GM19438 (cell line): ENCODE data around the gene CAST.
"Not testable (repeated sequence)": the region's sequence is repeated elsewhere in the genome, so short reads cannot be mapped to it uniquely, and the experiment has no call there.

Source experiments
- ATAC-seq: cut with Tn5 transposase; IDR thresholded peaks from one replicate; pipeline ENCODE4 v1.9.1; 2021; ENCODE audit warnings: low read depth; ENCODE audit not compliant: unreplicated experiment

CAST gene

DNA sequence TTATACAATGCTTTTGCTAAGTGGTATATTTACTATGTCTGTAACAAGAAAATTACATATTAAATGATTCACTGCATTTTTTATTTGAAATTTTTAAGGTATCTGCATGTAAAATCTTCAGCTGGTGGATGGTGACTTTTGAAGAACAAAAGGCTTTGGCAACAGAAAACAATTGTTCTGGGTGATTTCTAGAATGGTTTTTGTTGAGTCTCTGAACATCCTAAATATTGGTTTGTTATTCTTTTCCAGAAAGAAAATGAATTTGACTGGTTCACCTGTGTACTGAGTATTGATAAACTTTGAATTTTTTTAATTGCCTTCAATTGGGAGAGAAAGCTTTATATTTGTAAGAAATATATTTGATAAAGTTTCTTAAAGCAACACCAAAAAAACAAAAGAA, 110.4 kb downstream of the CAST start:
- ATAC-seq, result no peak

DNA sequence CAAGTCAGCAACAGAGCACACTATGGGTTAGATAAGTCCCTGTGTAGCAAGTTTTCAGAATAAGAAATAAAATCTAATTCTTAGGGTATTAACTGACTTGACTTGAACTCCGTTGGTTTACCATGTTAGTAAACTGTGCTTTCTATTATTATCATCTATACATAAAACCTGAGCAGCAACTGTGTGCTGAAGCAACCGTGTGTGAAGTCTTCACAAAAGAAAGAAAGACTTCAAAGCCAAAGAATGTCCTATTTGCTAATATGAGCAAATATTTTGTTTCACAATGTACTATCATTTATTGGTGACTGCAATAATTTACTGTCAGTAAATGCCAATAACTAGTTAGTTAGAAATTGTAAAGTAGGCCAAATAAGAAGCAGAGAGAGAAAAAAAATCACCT, 112.9 kb downstream of the CAST start:
- no peak for ATAC-seq

GRCh38 chr5:96775689-96776088, 113.5 kb downstream of the CAST start:
- no peak for ATAC-seq

DNA sequence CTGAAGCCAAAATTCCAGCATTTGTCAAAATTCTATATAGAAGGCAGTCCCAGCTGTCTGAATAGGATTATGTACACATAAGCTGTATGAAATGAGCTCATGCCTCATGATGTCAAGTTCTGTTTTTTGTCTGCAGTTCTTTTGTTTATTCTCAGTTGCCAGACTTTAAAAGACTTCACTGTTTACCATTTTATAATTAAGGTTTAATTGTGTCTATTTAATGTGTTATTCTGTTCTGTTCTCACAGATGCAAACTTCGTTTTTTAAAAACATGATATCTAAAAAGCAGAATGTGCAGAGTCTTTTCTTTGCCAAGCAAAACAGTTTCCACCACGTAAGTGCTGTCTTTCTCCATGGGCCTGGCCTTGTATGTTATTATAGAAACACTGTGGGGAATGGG, 114.4 kb downstream of the CAST start:
- no peak for ATAC-seq

GRCh38 chr5:96778409-96778808, 116.2 kb downstream of the CAST start:
- ATAC-seq, result no peak

- no peak for ATAC-seq
Observed at GRCh38 chr5:96780626-96781025, 118.5 kb downstream of the CAST start.

DNA sequence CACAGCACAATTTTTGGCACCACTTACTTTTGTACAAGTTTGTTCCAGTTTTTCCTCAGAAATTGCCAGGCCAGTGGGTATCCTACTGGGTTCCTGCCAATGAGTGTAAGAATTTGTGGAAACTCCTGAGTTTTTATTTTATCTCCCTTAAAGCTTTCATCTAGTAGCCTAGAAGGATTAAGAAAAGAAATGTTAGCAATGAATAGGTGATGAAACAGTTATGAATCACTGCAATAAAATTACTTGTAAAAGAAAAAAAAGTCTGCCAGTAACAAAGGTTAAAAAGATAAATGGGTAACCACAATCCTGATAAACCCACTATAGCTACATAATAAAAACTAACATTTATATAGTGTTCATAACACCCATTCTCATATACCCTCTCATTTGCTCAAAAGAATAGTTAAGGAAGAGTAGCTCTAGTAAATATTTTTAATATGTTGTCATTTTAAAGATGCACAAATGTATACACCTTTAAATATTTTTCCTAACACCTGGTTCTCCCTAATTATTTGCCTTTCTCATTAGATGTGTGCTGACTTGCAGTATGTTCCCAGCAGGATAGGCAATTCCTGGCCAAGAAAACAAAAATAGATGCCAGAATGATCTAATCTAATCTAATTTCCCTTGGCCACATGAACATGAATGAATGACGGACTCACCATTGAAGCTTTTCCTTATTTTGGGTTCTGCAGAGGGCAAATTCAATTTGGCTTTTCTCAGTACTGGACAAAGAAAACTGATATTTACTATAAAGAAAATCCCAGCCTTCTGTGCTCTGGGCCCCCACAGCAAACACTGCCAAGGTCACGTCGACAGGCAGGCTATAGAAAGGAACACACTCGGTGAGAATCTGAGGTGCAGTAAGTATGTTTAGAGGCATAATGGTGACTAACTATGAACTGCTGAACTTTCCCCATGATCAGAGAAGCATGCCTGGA, 119.1 kb downstream of the CAST start:
- ATAC-seq, result no peak

DNA sequence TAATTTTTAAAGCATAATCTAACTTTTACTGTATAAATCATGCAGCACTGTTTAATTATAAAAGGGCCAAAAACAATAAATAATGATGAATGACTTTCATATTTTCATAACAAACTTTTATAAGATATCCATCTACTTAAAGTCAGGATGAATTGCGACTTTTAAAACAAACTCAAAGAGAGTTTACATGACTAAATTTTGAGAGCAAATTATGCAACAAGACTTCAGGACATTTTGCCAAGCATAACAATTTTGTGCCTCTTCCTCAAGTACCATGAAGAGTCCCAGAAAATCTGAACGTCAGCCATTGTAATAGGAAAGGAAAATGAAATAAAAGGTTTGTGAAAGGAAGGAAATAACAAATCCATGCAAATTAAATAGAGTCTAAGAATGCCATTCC, 121.2 kb downstream of the CAST start:
- ATAC-seq, result no peak

DNA sequence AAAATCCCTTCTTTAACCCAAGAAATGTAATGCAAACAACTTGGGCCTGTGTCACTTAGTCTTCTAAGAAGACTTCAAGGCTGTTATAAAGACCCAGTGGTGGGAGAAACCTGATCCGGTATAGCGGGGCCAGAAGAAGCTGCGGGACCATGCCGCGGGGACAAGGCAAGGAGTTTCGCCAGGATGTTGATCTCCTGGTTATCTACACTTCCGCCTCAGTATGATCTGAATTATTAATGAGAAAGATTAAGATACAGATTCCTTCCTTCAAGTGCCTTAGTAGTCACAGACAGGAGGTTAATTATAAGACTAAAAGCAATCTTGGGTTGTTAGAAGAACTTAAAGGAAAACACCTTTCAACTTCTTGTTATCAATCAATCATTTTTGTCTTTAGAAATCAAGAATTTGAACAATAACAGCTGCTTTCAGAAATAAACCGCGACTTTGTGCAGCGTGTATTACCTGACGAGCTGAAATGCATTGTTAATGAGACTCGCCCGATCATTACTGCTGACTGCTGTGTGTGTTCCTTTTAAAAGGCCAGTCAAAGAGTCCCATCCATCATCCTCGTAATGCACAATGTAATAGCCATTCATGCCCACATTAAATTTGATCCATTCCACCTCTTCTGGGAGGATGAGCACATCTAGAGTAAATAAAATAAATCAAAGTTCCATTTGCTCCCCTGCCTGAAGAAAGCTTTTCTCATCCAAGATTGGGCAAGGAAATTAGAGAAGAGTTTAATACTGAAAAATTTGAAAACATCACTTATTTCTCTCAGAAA, 123.3 kb downstream of the CAST start:
- ATAC-seq, result no peak

DNA sequence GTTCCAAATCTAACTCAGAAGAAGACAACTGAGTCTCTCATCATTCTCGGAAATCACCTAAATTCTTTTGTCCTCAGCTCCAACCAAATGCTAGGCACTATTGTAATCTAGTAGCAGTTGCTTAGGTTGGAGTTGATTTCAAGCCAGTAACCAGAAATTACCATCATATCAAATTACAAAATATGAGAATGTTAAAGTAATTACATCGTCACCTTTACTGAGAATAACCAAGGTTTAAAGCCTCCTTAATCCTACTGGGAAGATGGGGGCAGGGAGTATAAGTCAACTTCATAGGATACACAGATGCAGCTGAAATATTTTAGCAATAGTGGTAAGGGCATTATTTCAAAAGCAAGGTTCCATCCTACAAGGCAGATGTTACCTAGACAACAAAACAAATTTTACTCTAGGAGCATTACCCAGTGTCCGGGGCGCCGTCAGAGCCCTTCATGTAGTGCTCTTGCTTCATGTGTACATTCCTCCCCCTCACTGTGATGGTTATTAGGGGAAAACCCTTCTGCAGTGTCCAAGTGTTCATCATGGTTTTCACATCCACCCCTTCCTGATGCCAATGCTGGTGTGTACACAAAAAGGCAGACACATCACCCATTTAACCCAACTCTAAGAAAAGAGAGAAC, 126.1 kb downstream of the CAST start:
- ATAC-seq, result no peak

- ATAC-seq, result no peak
Observed at GRCh38 chr5:96789794-96790330, 127.7 kb downstream of the CAST start.

GRCh38 chr5:96790961-96791504, 128.9 kb downstream of the CAST start:
- no peak for ATAC-seq

DNA sequence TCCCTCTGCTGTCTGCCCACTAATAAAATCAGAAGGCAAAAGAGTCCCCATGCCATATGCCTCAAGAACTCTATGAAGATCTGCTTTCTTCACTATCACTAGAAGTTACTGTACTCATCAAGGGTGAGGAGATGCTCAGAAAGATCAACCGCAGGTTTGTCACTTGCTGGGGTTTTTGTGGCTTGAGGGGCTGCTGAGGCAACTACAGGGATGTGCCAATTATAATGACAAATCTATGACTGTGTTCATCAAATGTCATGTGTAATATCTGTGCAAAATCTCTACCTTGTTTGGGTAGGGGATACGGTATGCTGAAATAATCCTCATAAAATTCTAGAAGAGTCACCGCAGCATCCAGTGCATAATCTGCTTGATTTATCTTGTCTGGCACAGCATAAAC, 132.6 kb downstream of the CAST start:
- no peak for ATAC-seq

DNA sequence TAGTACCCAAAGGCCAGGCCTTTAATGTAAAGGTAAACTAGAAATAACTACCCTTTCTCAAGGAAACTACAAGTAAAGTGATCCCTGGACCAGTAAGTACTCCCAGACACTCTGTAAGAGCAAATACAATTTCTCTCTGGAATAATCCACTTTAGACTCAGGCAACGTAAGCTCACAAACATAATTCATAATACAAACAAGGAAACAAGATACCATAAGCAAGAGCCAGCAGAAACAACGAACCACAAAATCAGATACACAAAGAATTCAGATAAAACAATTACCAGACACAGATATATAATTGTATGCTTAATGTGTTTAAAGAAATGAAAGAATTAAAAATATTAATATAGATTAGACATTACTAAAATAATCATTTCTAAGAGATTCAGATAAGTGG, 133.4 kb downstream of the CAST start:
- ATAC-seq, result no peak

GRCh38 chr5:96796434-96796833, 134.3 kb downstream of the CAST start:
- ATAC-seq, result no peak

GRCh38 chr5:96801718-96802117, 139.5 kb downstream of the CAST start:
- ATAC-seq, result not testable (repeated sequence)

DNA sequence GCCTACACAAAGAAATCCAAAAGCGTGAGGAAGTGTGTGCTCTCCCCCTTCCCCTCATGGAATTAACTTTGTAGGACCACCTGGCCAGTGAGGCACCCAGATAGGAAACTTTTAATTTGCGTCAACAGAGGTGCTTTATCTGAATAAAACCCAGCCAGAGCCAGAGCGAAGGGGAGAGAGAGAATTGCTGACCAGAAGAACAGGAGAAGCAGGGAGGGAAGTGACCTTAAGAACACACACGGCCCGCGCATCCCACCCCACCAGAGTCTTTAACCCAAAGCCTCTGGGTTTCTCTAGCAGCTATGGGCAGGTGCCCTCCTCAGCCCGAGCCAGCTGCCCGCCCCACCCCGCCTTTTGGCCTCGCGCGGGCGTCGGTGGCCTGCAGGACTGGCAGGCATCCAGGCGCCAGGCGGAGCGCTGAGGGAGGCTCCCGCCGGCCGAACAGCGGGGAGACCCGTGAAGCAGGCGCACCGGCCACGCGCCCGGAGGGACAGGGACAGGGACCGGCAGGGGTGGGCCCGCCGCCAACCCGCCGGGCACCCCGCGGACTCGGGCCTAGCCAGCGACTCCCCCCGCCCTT, 145.0 kb downstream of the CAST start:
- peak; percentile 31 for ATAC-seq

DNA sequence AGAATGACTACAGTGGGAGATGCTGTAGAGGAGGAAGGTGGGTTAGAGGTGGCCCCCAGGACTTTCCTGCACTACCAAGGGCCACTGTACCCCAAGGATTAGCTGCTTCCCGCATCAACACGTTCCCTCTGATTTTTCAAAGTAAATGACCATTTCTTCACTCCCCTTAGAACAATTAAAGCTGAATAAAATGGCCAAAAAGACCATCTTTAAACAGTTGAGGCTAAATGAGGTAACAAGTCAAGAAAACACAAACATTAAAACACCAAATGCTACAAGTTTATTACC, 146.3 kb downstream of the CAST start:
- ATAC-seq, result no peak

DNA sequence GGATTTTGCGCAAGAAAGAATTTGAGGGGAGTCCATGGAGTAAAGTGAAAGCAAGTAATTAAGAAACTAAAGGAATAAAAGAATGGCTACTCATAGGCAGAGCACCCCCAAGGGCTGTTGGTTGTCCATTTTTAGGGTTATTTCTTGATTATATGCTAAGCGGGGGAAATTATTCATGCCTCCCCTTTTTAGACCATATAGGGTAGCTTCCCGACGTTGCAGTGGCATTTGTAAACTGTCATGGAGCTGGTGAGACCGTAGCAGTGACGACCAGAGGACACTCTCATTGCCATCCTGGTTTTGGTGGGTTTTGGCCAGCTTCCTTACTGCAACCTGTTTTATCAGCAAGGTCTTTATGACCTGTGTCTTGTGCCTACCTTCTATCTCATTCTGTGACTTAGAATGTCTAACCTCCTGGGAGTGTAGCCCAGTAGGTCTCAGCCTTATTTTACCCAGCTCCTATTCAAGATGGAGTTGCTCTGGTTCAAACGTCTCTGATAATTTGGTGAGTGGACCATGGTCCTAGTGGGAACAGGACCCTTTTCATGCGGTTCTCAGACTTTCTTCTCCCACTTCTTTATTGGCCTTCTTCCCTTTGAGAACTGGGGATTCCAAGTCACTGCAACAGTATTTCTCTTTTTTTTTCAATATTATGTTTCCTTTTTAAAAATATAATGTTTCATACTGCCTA, 146.8 kb downstream of the CAST start:
- ATAC-seq, result no peak

DNA sequence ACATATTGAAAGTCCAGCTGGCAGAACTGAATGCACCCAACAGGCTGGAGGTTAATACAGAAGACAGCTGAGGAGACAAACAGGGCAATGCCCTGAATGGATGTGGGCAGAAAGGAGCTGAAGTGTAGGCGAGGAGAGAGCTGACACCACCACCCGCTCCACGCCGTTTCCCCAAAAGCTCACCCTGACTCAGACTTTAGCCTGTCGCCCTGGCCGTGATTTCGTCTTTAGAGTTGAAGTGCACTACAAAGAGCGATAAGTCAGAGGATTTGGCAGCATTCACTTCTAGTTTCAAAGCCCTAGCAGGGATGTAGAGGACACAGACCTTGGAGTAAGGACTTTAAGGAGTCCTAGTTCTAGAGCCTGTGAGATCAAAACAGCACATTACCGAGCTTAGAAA, 147.7 kb downstream of the CAST start:
- ATAC-seq, result no peak
